ENCODE data around the gene STK38L. TPM values are rescaled to one million over a fixed set of nuclear protein-coding genes. Genes with fewer than 3 reads are reported as not detected.

STK38L gene
- total and polyA plus RNA-seq, 9 of the 15 experiments (the other 6 are each of a cell fraction or from before 2014, with no cell fraction given): 2.6 to 10.7 (median 6.9) TPM

DNA sequence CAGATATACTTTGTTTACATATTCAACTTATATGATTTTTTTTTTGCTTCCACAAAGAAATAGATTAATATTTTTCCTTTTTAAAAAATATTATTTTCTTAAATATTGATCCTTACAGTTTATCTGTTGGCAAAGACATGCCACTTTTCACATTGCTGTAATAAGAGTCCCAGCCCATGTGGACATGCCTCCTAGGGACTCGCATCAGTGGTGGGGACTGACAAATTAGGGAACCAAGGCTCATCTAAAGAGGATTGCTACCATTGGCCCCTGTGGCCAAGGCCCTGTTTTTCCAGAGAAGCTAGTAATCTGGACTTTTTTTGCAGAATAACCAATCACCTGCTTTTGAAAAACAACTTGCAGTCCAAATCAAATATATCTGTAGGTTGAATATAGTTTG is 60.8 kb downstream of the STK38L start (continued):
- TF ChIP-seq, protein P1, sequence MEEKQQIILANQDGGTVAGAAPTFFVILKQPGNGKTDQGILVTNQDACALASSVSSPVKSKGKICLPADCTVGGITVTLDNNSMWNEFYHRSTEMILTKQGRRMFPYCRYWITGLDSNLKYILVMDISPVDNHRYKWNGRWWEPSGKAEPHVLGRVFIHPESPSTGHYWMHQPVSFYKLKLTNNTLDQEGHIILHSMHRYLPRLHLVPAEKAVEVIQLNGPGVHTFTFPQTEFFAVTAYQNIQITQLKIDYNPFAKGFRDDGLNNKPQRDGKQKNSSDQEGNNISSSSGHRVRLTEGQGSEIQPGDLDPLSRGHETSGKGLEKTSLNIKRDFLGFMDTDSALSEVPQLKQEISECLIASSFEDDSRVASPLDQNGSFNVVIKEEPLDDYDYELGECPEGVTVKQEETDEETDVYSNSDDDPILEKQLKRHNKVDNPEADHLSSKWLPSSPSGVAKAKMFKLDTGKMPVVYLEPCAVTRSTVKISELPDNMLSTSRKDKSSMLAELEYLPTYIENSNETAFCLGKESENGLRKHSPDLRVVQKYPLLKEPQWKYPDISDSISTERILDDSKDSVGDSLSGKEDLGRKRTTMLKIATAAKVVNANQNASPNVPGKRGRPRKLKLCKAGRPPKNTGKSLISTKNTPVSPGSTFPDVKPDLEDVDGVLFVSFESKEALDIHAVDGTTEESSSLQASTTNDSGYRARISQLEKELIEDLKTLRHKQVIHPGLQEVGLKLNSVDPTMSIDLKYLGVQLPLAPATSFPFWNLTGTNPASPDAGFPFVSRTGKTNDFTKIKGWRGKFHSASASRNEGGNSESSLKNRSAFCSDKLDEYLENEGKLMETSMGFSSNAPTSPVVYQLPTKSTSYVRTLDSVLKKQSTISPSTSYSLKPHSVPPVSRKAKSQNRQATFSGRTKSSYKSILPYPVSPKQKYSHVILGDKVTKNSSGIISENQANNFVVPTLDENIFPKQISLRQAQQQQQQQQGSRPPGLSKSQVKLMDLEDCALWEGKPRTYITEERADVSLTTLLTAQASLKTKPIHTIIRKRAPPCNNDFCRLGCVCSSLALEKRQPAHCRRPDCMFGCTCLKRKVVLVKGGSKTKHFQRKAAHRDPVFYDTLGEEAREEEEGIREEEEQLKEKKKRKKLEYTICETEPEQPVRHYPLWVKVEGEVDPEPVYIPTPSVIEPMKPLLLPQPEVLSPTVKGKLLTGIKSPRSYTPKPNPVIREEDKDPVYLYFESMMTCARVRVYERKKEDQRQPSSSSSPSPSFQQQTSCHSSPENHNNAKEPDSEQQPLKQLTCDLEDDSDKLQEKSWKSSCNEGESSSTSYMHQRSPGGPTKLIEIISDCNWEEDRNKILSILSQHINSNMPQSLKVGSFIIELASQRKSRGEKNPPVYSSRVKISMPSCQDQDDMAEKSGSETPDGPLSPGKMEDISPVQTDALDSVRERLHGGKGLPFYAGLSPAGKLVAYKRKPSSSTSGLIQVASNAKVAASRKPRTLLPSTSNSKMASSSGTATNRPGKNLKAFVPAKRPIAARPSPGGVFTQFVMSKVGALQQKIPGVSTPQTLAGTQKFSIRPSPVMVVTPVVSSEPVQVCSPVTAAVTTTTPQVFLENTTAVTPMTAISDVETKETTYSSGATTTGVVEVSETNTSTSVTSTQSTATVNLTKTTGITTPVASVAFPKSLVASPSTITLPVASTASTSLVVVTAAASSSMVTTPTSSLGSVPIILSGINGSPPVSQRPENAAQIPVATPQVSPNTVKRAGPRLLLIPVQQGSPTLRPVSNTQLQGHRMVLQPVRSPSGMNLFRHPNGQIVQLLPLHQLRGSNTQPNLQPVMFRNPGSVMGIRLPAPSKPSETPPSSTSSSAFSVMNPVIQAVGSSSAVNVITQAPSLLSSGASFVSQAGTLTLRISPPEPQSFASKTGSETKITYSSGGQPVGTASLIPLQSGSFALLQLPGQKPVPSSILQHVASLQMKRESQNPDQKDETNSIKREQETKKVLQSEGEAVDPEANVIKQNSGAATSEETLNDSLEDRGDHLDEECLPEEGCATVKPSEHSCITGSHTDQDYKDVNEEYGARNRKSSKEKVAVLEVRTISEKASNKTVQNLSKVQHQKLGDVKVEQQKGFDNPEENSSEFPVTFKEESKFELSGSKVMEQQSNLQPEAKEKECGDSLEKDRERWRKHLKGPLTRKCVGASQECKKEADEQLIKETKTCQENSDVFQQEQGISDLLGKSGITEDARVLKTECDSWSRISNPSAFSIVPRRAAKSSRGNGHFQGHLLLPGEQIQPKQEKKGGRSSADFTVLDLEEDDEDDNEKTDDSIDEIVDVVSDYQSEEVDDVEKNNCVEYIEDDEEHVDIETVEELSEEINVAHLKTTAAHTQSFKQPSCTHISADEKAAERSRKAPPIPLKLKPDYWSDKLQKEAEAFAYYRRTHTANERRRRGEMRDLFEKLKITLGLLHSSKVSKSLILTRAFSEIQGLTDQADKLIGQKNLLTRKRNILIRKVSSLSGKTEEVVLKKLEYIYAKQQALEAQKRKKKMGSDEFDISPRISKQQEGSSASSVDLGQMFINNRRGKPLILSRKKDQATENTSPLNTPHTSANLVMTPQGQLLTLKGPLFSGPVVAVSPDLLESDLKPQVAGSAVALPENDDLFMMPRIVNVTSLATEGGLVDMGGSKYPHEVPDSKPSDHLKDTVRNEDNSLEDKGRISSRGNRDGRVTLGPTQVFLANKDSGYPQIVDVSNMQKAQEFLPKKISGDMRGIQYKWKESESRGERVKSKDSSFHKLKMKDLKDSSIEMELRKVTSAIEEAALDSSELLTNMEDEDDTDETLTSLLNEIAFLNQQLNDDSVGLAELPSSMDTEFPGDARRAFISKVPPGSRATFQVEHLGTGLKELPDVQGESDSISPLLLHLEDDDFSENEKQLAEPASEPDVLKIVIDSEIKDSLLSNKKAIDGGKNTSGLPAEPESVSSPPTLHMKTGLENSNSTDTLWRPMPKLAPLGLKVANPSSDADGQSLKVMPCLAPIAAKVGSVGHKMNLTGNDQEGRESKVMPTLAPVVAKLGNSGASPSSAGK (IDR thresholded peaks at IDR 0.05): no peak
- TF ChIP-seq FOXK2 (conservative IDR thresholded peaks at IDR 0.05 in 1 of 2, IDR thresholded peaks at IDR 0.05 in 1 of 2; ENCODE audit: low read depth in 2 of 2): no peak

Data from K562 (cell line).